GM12892 (cell line): Measurements from ENCODE around the gene PNN.

Source experiments
- POLR2A ChIP-seq: IDR thresholded peaks from 2 replicates; pipeline ENCODE4 v1.6.1; 2011; ENCODE audit warnings: low read depth, low read length, control low read depth
- POLR2AphosphoS5 ChIP-seq: IDR thresholded peaks from 2 replicates; pipeline ENCODE4 v1.6.1; 2011; ENCODE audit warnings: low read depth, low read length, control low read depth
- TAF1 ChIP-seq: IDR thresholded peaks from 2 replicates; pipeline ENCODE4 v1.6.1; 2011; ENCODE audit warnings: low read depth, mild to moderate bottlenecking, control low read depth, low read length, borderline replicate concordance

GRCh38 chr14:39181693-39182047 lies 6.6 kb downstream of the PNN start:
- TF ChIP-seq POLR2A (no peak), TAF1 (no peak), POLR2AphosphoS5 (no peak)
